Measurements from ENCODE around the gene GPRC6A. TPM values are rescaled to one million over a fixed set of nuclear protein-coding genes. Genes with fewer than 3 reads are reported as not detected.

Gene GPRC6A
- total RNA-seq, 1 experiment from 2014 or later = not detected

DNA sequence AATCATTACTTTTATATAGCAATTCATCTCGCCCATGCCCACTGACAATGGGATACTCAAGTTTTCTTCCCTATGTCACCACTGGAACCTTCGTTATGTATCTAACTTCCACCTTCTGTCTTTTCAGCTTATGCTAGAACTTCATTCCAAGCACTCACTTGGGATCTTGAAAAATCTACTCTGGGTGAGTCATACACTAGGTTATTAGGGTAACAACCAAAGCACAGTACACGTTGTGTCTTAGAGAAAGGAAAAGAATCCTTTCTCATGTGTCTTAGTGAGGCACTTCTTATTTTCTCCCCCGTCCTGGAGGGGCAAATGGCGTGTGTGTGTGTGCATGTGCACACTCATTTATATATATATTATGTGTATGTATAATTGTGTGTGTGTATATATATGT, 45.0 kb downstream of the GPRC6A start:
- Histone ChIP-seq H3K23ac (ENCODE audit: insufficient read length, low read depth, low read length) (no peak overlapping the region), H3K56ac (ENCODE audit: insufficient read length, low read depth, low read length) (no peak overlapping the region), H3K9ac (ENCODE audit: extremely low read depth, insufficient read length, low read length) (no peak overlapping the region), H3K27ac (ENCODE audit: insufficient read length, low read depth, low read length) (no peak overlapping the region), H2BK15ac (ENCODE audit: low read depth, low read length) (no peak overlapping the region), H3K14ac (ENCODE audit: insufficient read depth, low read length) (no peak overlapping the region), H3K23me2 (ENCODE audit: insufficient read length, low read depth, low read length, poor library complexity, severe bottlenecking) (no peaks in the 10 kb centered on the region), H2BK5ac (ENCODE audit: insufficient read length, low read length) (no peak overlapping the region), H2BK20ac (ENCODE audit: low read depth, low read length, poor library complexity, severe bottlenecking) (no peak overlapping the region), H4K20me1 (ENCODE audit: control insufficient read depth, insufficient read depth, insufficient read length) (no peaks in the 10 kb centered on the region), H2AFZ (ENCODE audit: low read length) (no peak overlapping the region), H4K91ac (ENCODE audit: insufficient read length, low read depth, low read length) (no peak overlapping the region), H2AK5ac (ENCODE audit: insufficient read length, low read length) (no peak overlapping the region), H4K8ac (replicated peaks; ENCODE audit: insufficient read length, low read depth, low read length) (no peak overlapping the region), H3K4me1 (ENCODE audit: insufficient read depth, low read length) (no peaks in the 10 kb centered on the region), H2BK12ac (ENCODE audit: insufficient read length, low read depth, low read length) (no peak overlapping the region), H3K4me2 (ENCODE audit: insufficient read depth, insufficient read length, low read length) (no peak overlapping the region), H3T11ph (ENCODE audit: low read length) (no peak overlapping the region), H3K18ac (ENCODE audit: insufficient read length, low read depth, low read length) (no peak overlapping the region), H3K79me1 (ENCODE audit: insufficient read depth, low read depth, low read length, poor library complexity, severe bottlenecking) (no peaks in the 10 kb centered on the region), H3K79me2 (ENCODE audit: insufficient read depth, low read length) (no peaks in the 10 kb centered on the region), H3K4ac (ENCODE audit: low read depth, low read length) (no peak overlapping the region), H3K27me3 (ENCODE audit: insufficient read depth, low read length) (no peaks in the 10 kb centered on the region), H4K5ac (ENCODE audit: insufficient read length, low read depth, low read length) (no peak overlapping the region), H3K9me3 (ENCODE audit: control insufficient read depth, low read depth, low read length) (no peaks in the 10 kb centered on the region), H2BK120ac (ENCODE audit: low read depth, low read length, poor library complexity, severe bottlenecking) (no peak overlapping the region)
- H3K27me3 Mint-ChIP-seq (ENCODE audit: low read depth) = no peaks in the 10 kb centered on the region
- no peaks in the 10 kb centered on the region for H3K9me3 Mint-ChIP-seq
- H3K4me1 Mint-ChIP-seq = no peaks in the 10 kb centered on the region
- no peak for TF ChIP-seq CTCF (conservative IDR thresholded peaks at IDR 0.05)
- H3K27ac Mint-ChIP-seq = no peak overlapping the region
- no peaks in the 10 kb centered on the region for H3K36me3 Mint-ChIP-seq (ENCODE audit: insufficient read depth in 1 of 3, low read depth in 3 of 3)
- H3K4me3 Mint-ChIP-seq = no peak overlapping the region
- no CpG with 5 or more reads among the region's 5 CpGs for WGBS (ENCODE audit: extremely low coverage, insufficient read length, low lambda C conversion rate)
- DNase-seq = no peak

Data from H9 (cell line).